22Rv1 (cell line): ENCODE results near the gene NIN.
A peak's percentile ranks its signal among the peaks of the same experiment; 100 is the strongest.

Experiments
- H3K27ac ChIP-seq: fragments of 450-650 bp; 2 replicates; pipeline ENCODE4 v1.5.1; 2017
- CTCF ChIP-seq: fragments of 450-650 bp; IDR thresholded peaks from 2 replicates; pipeline ENCODE4 v1.5.1; 2017; ENCODE audit warnings: mild to moderate bottlenecking
- ZFX ChIP-seq: fragments of 450-650 bp; IDR thresholded peaks from 2 replicates; pipeline ENCODE4 v1.6.1; 2017; ENCODE audit warnings: antibody characterized with exemption, borderline replicate concordance

Gene NIN

GRCh38 chr14:50744231-50744630 lies 86.7 kb downstream of the NIN start:
- TF ChIP-seq CTCF (no peak), ZFX (no peak)
- H3K27ac ChIP-seq = no peak overlapping the region

GRCh38 chr14:50741567-50741966 lies 89.4 kb downstream of the NIN start:
- H3K27ac ChIP-seq = no peak overlapping the region
- TF ChIP-seq ZFX = no peak
- no peak for TF ChIP-seq CTCF

- H3K27ac ChIP-seq = no peak overlapping the region
Measured at GRCh38 chr14:50740856-50741255, 90.1 kb downstream of the NIN start.

GRCh38 chr14:50739186-50739585 lies 91.8 kb downstream of the NIN start:
- no peak for TF ChIP-seq CTCF
- TF ChIP-seq ZFX = no peak
- no peak overlapping the region for H3K27ac ChIP-seq

More at GRCh38 chr14:50740856-50741255, 90.1 kb downstream of the NIN start:
- TF ChIP-seq CTCF (no peak), ZFX (no peak)

GRCh38 chr14:50736932-50737419 lies 94.0 kb downstream of the NIN start:
- no peak overlapping the region for H3K27ac ChIP-seq
- TF ChIP-seq ZFX (no peak), CTCF (no peak)

GRCh38 chr14:50734950-50735695 lies 95.8 kb downstream of the NIN start:
- H3K27ac ChIP-seq = no peak overlapping the region
- no peak for TF ChIP-seq ZFX
- peak; percentile 15; the same call in 1 of the 2 replicates for TF ChIP-seq CTCF

GRCh38 chr14:50733494-50733893 lies 97.5 kb downstream of the NIN start:
- no peak overlapping the region for H3K27ac ChIP-seq
- TF ChIP-seq CTCF (no peak), ZFX (no peak)
